T-cell (primary cell): ENCODE results near the gene NCKAP5L. TPM values are rescaled to one million over a fixed set of nuclear protein-coding genes. Genes with fewer than 3 reads are reported as not detected.

ENCODE experiments used
- ATAC-seq, 4 experiments: fragments of 200-7000 bp in 3 of 4; fragments of 150-1000 bp in 1 of 4; cut with Tn5 transposase; replicated peaks in 1 of 4; 1 replicate in 3 of 4; 2 replicates in 1 of 4; pipeline ENCODE4 v1.10.0; 2021; ENCODE audit warnings: moderate library complexity in 3 of 4, mild to moderate bottlenecking in 2 of 4, moderate number of reproducible peaks in 1 of 4
- CTCF ChIA-PET, 2 donors: fragments of 300-600 bp; sonication (Branson Sonifier 250); formaldehyde crosslinking; loops; one replicate each; lab custom pipeline; 2022; ENCODE audit warnings: antibody characterized with exemption in 2 of 2; lab: Charles Lee
- POLR2A ChIA-PET, 2 donors: fragments of 300-600 bp; sonication (Branson Sonifier 250); formaldehyde crosslinking; loops; one replicate each; lab custom pipeline; 2022; ENCODE audit warnings: antibody characterized with exemption in 2 of 2; lab: Charles Lee
- DNase-seq, 35 experiments: peaks; one replicate each; pipeline versions ENCODE4 v3.0.0 to v3.0.0-alpha.2; 2013 to 2023
- H3K27ac ChIP-seq: one replicate; pipeline ENCODE4 v1.5.1; 2013; ENCODE audit warnings: low read length
- H3K27me3 ChIP-seq, 2 experiments: replicated peaks in 1 of 2; 1 replicate in 1 of 2; 2 replicates in 1 of 2; pipeline versions ENCODE4 v1.6.1 to v1.7.0; 2013; ENCODE audit warnings: low read length in 1 of 2, mixed read lengths in 1 of 2; ENCODE audit not compliant: control insufficient read depth in 2 of 2, insufficient read depth in 2 of 2; ENCODE audit errors: extremely low read depth in 1 of 2
- H3K36me3 ChIP-seq, 2 donors: 1 replicate in 1 of 2; 2 replicates in 1 of 2; pipeline versions ENCODE4 v1.6.1 to v1.7.0; 2013; ENCODE audit warnings: low read length in 1 of 2; ENCODE audit not compliant: control insufficient read depth in 2 of 2, insufficient read depth in 1 of 2; ENCODE audit errors: extremely low read depth in 1 of 2
- H3K4me1 ChIP-seq, 2 experiments: 1 replicate in 1 of 2; 2 replicates in 1 of 2; pipeline versions ENCODE4 v1.6.1 to v1.7.0; 2013; ENCODE audit warnings: low read length in 2 of 2, mixed read lengths in 1 of 2; ENCODE audit not compliant: insufficient read depth in 2 of 2, control insufficient read depth in 1 of 2; ENCODE audit errors: extremely low read depth in 1 of 2
- H3K4me3 ChIP-seq, 2 donors: 1 replicate in 1 of 2; 2 replicates in 1 of 2; pipeline versions ENCODE4 v1.5.1 to v1.7.0; 2013; ENCODE audit warnings: mild to moderate bottlenecking in 2 of 2, low read length in 1 of 2, moderate library complexity in 1 of 2; ENCODE audit not compliant: control insufficient read depth in 1 of 2; ENCODE audit errors: extremely low read depth in 1 of 2
- H3K9me3 ChIP-seq: 2 replicates; pipeline ENCODE4 v1.7.0; 2013
- H3K27ac Mint-ChIP-seq, 2 donors: one replicate each; pipeline ENCODE4 v1.8.0; 2020 to 2021; ENCODE audit warnings: mild to moderate bottlenecking in 2 of 2, mixed read lengths in 2 of 2
- H3K27me3 Mint-ChIP-seq, 2 donors: one replicate each; pipeline ENCODE4 v1.8.0; 2021 to 2022; ENCODE audit warnings: mixed read lengths in 2 of 2
- H3K36me3 Mint-ChIP-seq: one replicate; pipeline ENCODE4 v1.8.0; 2021; ENCODE audit warnings: mixed read lengths
- H3K4me1 Mint-ChIP-seq, 3 donors: one replicate each; pipeline ENCODE4 v1.8.0; 2020 to 2022; ENCODE audit warnings: mixed read lengths in 3 of 3, mild to moderate bottlenecking in 1 of 3
- H3K4me3 Mint-ChIP-seq, 3 donors: one replicate each; pipeline ENCODE4 v1.8.0; 2020 to 2022; ENCODE audit warnings: mild to moderate bottlenecking in 3 of 3, mixed read lengths in 3 of 3, moderate library complexity in 3 of 3
- H3K9me3 Mint-ChIP-seq, 3 donors: one replicate each; pipeline ENCODE4 v1.8.0; 2020 to 2022; ENCODE audit warnings: mixed read lengths in 3 of 3
- WGBS: methylation state at CpG from one replicate; pipeline ENCODE4 v1.1.5; 2013; ENCODE audit warnings: missing lambda C conversion rate; ENCODE audit not compliant: insufficient coverage; 5-methylcytosine and 5-hydroxymethylcytosine counted together
- total RNA-seq, 35 experiments: library from RNA in 6 of 35; stranded (reverse) in 6 of 35; fragments of 120-200 nt in 1 of 35; gene quantifications; one replicate each; pipeline versions ENCODE4 v1.2.1 to v1.2.4 and lab custom pipeline; 2013 to 2026

The NCKAP5L gene
- total RNA-seq, 5 donors from 2014 or later (not counting 1 experiment from before 2014, with no cell fraction given): 11.1 to 12.9 (median 12.6) TPM

DNA sequence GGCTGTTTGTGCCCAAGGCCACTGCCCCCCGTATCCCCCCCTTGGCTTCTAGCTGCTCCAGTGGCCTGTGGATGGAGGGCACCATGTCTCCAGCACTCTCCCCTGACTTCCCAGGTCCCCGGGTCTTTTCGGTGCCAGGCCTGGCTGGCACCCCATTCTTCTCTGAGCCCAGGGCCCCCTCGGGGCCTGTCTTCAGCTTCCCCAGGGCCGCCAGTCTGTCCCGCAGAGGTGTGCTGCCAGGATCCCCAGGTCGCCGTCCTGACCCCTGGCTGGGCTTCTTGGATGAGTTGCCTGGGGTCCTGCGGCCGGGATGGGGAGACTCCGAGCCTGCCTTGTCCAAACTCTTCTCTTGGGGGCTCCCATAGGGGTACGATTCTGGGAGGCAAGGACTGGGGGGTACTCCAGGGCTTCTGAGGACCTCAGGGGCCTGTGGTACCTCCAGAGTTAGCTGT is 32.5 kb downstream of the NCKAP5L start:
- Histone ChIP-seq H3K4me1 (no peaks in the 10 kb centered on the region), H3K9me3 (no peaks in the 10 kb centered on the region), H3K36me3 (peaks cover 17 to 20% of the 10 kb centered on the region in 2 donors), H3K27me3 (no peaks in the 10 kb centered on the region), H3K4me3 (no peak overlapping the region), H3K27ac (no peak overlapping the region)
- CTCF ChIA-PET: no interaction called here
- no peak overlapping the region for H3K27ac Mint-ChIP-seq
- H3K27me3 Mint-ChIP-seq: no peaks in the 10 kb centered on the region
- ATAC-seq: no peak
- DNase-seq: no peak
- WGBS: 89% methylated on average over 11 of the region's 12 CpGs
- no peak overlapping the region for H3K4me3 Mint-ChIP-seq
- peaks cover 17% of the 10 kb centered on the region for H3K36me3 Mint-ChIP-seq
- no peaks in the 10 kb centered on the region for H3K4me1 Mint-ChIP-seq
- H3K9me3 Mint-ChIP-seq: no peaks in the 10 kb centered on the region
- POLR2A ChIA-PET: no interaction called here

DNA sequence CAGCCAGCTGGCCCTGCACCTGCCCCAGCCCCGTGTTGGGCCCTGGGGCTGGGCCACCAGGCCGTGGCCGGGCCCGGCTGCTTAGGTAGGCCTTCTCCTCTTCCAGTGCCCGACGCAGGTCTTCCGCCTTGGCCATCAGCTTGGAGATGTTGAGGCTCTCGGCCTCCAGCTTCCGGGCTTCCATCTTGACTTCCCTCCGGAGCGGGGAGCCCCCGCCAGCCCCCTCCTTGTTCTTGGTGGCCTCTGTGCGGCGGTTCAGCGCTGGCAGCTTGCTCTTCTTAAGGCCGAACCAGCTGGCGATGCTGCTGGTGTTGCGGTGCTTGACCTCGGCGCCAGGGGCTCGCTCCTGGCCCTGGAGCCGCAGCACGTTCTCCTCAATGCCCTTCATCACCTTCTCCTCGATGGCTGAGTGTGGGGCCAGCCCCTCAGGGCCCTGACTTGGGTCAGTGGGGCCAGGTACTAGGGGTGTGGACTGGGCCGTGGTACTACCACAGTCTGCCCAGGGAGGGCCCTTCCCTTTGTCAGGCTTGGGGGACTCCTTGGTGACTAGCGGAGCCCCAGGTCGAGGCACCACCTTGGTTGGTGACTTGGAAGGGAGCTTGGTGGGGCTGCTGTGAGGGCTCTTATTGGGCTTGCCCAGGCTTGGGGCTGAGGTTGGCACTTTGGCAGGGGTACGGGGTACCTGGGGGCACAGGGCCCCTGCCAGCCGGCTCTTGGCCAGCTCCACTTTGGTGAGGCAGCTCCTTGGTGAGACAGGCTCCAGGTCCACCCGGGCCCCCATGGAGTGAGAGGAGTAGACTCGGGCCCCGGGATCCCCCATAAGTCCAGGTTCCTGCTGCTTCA is 33.2 kb downstream of the NCKAP5L start:
- H3K9me3 ChIP-seq: no peaks in the 10 kb centered on the region
- ChIA-PET POLR2A (interaction anchor here in 1 of 2 donors (0.6 kb wide), 1 partner anchor 100 kb away, joined by 3 read pairs; no protein-coding TSS in a partner anchor), CTCF (no interaction called here)
- no peaks in the 10 kb centered on the region for H3K27me3 Mint-ChIP-seq
- H3K4me1 Mint-ChIP-seq: no peaks in the 10 kb centered on the region
- H3K4me1 ChIP-seq: no peaks in the 10 kb centered on the region
- no peak overlapping the region for H3K4me3 Mint-ChIP-seq
- DNase-seq (no peak), ATAC-seq (no peak)
- H3K9me3 Mint-ChIP-seq: no peaks in the 10 kb centered on the region
- H3K27me3 ChIP-seq: no peaks in the 10 kb centered on the region
- peaks cover 15% of the 10 kb centered on the region for H3K36me3 Mint-ChIP-seq
- no peak overlapping the region for H3K27ac ChIP-seq
- H3K4me3 ChIP-seq: no peak overlapping the region
- H3K27ac Mint-ChIP-seq: no peak overlapping the region
- whole genome bisulfite sequencing: 91% methylated on average over 28 of the region's 32 CpGs
- peaks cover 17% of the 10 kb centered on the region in 2 donors for H3K36me3 ChIP-seq

DNA sequence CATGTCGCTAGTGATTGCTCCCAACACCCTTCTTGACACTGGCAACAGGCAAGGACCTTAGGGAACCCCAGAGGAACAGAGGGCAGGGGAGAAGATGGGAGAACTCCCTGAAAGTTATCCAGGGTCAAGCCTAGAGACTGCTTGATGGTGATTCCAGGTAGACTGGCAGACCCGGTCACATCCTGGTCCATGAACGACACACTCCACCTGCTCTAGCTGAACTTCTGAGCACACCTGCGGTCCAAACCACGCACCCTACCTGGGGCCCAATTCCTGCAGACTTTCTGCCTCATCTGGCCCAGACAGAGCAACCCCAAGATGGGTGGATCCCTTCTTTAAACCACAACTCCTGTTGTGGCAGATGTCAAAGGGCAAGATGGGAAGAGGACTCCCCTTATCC is 34.2 kb downstream of the NCKAP5L start:
- Mint-ChIP-seq H3K27ac (no peak overlapping the region), H3K4me3 (no peak overlapping the region), H3K4me1 (no peaks in the 10 kb centered on the region), H3K27me3 (no peaks in the 10 kb centered on the region), H3K9me3 (no peaks in the 10 kb centered on the region), H3K36me3 (peaks cover 9% of the 10 kb centered on the region)
- WGBS: 87% methylated on average over 5 of the region's 5 CpGs
- POLR2A ChIA-PET: no interaction called here
- Histone ChIP-seq H3K9me3 (no peaks in the 10 kb centered on the region), H3K27ac (no peak overlapping the region), H3K36me3 (peaks cover 17% of the 10 kb centered on the region in 2 donors), H3K4me3 (no peak overlapping the region), H3K27me3 (no peaks in the 10 kb centered on the region), H3K4me1 (no peaks in the 10 kb centered on the region)
- no peak for ATAC-seq
- CTCF ChIA-PET: no interaction called here
- no peak for DNase-seq

DNA sequence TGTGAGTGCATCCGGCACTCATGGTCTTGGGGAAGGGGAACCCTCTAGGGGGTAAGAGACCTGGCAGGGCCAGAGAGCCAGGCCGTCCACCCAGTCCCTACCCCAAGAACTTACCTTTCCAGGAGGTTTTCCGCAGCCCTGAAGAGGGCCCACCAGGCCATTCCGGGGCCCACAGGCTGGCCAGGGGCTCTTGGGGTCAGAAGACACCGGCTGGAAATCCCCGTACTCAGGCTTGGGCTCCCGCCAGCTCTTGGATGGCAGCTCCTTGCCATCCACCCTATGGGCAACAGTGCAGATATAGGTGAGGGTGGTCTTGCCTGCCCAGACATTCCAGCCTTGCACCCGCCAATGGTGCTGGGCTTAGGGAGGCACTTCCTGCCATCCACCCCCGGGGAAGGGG is 34.6 kb downstream of the NCKAP5L start:
- Mint-ChIP-seq H3K4me3 (no peak overlapping the region), H3K36me3 (peaks cover 7% of the 10 kb centered on the region), H3K9me3 (no peaks in the 10 kb centered on the region), H3K4me1 (no peaks in the 10 kb centered on the region), H3K27ac (no peak overlapping the region), H3K27me3 (no peaks in the 10 kb centered on the region)
- no peak for ATAC-seq
- H3K27ac ChIP-seq: no peak overlapping the region
- no peaks in the 10 kb centered on the region for H3K27me3 ChIP-seq
- peaks cover 17% of the 10 kb centered on the region in 2 donors for H3K36me3 ChIP-seq
- ChIA-PET POLR2A (no interaction called here), CTCF (no interaction called here)
- 88% methylated on average over 5 of the region's 9 CpGs for WGBS
- DNase-seq: no peak
- no peaks in the 10 kb centered on the region for H3K9me3 ChIP-seq
- no peak overlapping the region for H3K4me3 ChIP-seq
- H3K4me1 ChIP-seq: no peaks in the 10 kb centered on the region

DNA sequence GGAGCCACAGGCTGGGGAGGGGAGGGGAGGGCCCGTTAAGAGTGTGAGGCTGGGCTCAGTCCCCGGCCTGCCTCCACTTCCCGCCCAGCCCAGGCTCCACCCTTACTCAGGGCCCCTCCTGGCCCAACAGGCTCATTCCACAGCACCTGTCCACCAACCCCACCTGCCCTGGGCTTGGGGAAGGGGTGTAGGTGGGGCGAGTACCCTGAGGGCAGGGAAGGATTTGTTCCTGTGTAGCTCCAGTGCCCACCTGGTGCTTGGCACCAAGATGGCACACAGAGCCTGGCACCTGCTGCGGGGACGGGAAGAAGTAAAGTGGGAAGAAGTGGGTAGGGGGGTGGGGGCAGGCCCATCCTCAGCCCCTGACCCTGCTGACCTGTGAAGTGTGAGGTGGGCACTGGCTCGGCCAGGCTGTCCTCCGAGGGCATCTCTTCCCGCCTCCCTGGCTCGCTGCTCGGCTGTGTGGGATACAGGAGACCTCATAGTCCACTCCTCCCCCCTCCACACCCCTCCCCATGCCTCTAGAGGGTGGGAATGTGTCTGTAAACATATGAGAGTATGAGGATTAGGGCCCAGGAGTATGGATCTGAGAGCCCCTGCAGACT is 35.1 kb downstream of the NCKAP5L start:
- 100% methylated on average over 2 of the region's 11 CpGs for WGBS
- no peak for DNase-seq
- Histone ChIP-seq H3K4me1 (no peaks in the 10 kb centered on the region), H3K4me3 (no peak overlapping the region), H3K9me3 (no peaks in the 10 kb centered on the region), H3K27me3 (no peaks in the 10 kb centered on the region), H3K36me3 (peaks cover 14% of the 10 kb centered on the region in 2 donors), H3K27ac (no peak overlapping the region)
- Mint-ChIP-seq H3K4me3 (no peak overlapping the region), H3K27me3 (no peaks in the 10 kb centered on the region), H3K36me3 (peaks cover 7% of the 10 kb centered on the region), H3K27ac (no peak overlapping the region), H3K9me3 (no peaks in the 10 kb centered on the region), H3K4me1 (no peaks in the 10 kb centered on the region)
- POLR2A ChIA-PET: no interaction called here
- no peak for ATAC-seq
- CTCF ChIA-PET: no interaction called here

DNA sequence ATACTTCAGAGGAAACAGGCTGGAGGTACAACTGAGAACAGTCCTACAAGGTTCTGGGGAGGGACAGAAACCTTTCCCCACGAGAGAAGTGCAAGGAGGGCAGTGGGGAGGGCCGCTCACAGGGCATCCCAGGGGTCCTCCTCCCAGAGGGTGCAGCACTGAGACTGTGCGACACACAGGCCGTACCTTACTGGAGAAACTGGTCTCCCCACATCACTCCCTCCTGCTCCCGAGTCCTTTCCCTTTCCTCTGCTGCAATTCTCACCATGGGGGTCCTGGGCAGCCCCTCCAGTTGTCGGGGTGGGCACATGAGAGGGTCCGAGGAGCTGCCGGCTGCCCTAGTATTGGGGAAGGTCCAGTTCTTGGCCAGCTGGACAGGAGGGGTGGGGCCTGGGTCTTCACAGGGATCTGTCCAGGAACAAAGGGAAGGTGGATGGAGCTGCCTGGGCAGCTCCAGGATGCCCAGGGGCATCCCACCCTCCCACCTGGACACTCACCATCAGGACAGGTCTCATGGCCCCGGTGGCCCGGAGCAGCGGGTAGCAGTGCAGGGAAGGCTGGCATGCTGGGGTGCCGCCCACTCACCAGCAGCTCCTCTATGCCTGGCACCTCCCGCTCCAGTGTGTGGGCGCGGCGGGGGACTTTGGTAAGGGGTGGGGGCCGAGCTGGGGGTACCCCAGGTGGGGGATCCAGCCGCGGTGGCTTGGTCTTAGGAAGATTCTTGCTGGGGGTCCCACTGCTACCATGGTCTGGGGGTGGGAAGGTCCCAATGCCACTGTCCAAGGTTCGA is 35.8 kb downstream of the NCKAP5L start:
- Mint-ChIP-seq H3K36me3 (peaks cover 8% of the 10 kb centered on the region), H3K27me3 (peaks cover 0 to 2% of the 10 kb centered on the region in 2 donors), H3K9me3 (peaks cover 0 to 4% (median 0%) of the 10 kb centered on the region in 3 donors), H3K4me1 (no peaks in the 10 kb centered on the region), H3K4me3 (no peak overlapping the region), H3K27ac (no peak overlapping the region)
- ChIA-PET CTCF (no interaction called here), POLR2A (interaction anchor here in 1 of 2 donors (0.6 kb wide), 1 partner anchor 717 kb away, joined by 3 read pairs; no protein-coding TSS in a partner anchor)
- peaks cover 7 to 12% of the 10 kb centered on the region in 2 donors for H3K36me3 ChIP-seq
- H3K4me1 ChIP-seq: no peaks in the 10 kb centered on the region
- no peak overlapping the region for H3K4me3 ChIP-seq
- no peaks in the 10 kb centered on the region for H3K27me3 ChIP-seq
- WGBS: 73% methylated on average over 2 of the region's 20 CpGs
- no peaks in the 10 kb centered on the region for H3K9me3 ChIP-seq
- no peak overlapping the region for H3K27ac ChIP-seq
- DNase-seq: no peak
- no peak for ATAC-seq
